ENCODE results near the gene SKP2.

The SKP2 gene

GRCh38 chr5:36202521-36202961 is 50.6 kb downstream of the SKP2 start:
- no peak for DNase-seq

DNA sequence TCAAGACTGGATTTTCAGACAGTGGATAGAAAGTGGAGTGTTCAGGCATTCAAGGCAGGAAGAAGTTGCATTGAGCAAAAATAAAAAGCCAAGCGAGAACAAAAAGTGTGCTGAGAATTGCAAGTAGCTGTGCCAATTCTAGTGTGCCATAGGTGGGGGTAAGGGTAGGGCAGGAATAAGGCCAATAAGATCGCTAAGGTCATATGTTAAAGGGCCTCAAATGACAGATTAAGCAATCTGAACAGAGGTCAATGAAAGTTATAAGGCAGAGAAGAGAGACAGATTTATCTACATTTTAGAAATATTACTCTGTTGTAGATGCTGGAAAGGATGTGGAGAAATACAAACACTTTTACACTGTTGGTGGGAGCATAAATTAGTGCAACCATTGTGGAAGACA is 53.4 kb downstream of the SKP2 start:
- no peak for DNase-seq

GRCh38 chr5:36206913-36207312 is 55.0 kb downstream of the SKP2 start:
- DNase-seq, result no peak

DNA sequence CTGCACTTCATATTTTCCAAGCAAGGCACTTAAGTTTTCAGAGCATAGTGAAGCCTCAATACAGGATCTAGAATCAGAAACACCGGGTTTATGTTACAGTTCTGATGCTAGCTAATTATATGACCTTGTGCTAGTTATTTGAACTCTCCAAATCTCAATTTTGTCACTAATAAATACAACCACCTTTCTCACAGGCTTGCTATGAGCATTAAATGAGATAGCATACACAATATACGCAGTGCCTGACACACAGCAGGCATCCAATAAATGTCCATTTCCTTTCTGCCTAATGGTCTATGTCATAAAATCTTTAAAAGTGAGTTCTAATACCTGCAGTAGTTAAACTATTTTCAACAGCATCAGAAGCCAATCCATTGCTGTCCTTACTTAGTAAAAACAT is 56.9 kb downstream of the SKP2 start:
- no peak for DNase-seq

GRCh38 chr5:36209664-36210063 is 57.8 kb downstream of the SKP2 start:
- DNase-seq, result no peak

GRCh38 chr5:36214436-36214835 is 62.5 kb downstream of the SKP2 start:
- no peak for DNase-seq

DNA sequence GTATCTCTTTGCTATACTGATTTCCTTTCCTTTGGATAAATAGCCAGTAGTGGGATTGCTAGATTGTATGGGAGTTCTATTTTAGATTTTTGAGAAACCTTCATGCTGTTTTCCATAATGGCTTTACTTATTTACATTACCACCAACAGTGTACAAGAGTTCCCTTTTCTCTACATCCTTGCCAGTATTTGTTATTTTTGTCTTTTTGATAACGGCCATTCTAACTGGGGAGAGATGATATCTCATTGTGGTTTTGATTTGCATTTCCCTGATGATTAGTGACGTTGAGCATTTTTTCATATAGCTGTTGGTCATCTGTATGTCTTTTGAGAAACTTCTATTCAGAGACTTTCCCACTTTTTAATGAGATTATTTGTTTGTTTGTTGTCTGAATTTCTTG is 64.0 kb downstream of the SKP2 start:
- DNase-seq, result no peak

- no peak for DNase-seq
Measured at GRCh38 chr5:36217567-36217966, 65.7 kb downstream of the SKP2 start.

- DNase-seq, result no peak
Measured at GRCh38 chr5:36217988-36218387, 66.1 kb downstream of the SKP2 start.

GRCh38 chr5:36222620-36223019 is 70.7 kb downstream of the SKP2 start:
- no peak for DNase-seq

DNA sequence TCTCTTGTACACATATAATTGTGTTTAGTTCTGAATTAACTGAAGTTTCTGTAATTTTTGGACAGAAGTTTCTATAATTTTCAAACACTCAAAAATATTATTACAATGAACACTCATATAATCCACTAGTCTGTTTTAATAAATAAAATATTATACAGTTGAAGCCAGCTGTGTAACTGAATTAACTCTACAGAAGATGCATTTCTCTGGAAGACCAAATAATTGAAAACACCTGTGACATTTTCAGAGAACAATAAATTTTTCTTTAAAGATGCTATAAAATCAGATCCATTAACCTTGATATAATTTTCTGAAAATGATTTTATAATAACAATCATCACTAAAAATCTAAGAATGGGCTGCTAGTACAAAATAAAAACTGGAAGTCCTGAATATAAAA is 75.1 kb downstream of the SKP2 start:
- no peak for DNase-seq

GRCh38 chr5:36228505-36228904 is 76.6 kb downstream of the SKP2 start:
- DNase-seq, result no peak

DNA sequence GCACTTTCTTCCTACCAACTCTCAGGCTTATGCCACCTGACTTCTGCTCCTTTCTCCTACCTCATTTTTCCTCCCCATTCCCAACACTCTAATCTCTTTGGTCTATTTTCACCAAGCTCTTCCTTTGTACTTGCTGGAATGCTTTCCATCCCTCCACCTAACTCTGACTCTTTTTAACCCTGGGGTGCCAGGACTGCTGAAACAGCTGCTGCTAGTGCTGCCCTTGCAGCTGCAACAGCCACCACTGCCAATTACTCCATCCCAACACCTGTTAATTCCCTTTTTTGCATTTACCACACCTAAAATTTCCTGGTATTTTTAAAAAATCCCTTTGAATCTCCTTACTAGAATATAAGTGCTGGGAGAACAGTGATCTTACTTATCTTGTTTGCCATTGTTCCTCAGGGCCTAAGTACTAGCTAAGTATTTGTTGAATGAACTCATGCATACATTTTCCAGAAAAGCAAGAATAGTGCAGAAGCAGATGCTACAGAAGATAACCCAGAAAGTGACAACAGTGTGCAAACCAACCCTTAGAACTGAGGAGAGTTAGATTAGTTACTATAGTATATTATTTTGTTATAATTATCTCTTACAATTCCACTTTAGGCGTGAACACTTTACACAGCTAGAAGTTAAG is 78.4 kb downstream of the SKP2 start:
- no peak for DNase-seq

DNA sequence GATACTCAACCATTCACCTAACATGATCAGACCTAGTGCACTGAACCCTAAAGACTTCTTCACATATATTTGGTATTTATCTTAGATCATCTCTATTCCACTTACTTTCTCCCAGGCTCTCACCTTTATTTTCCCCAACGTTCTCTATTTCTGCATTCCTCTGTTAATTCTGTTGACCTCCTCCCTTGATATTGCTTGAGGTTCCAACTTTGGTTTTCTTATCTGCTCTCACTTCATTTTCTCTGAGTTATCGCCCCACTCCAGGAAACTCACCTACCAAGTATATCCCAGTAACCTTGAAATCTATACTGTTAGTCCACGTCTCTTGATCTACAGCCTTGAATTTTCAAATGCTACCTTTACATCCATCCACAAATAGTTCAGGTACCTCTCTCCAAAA is 80.6 kb downstream of the SKP2 start:
- no peak for DNase-seq
